GM19467 (cell line): ENCODE measurements around the gene PAN2.
"Not testable (repeated sequence)": the region's sequence is repeated elsewhere in the genome, so short reads cannot be mapped to it uniquely, and the experiment has no call there.

Experiments used
- ATAC-seq: cut with Tn5 transposase; IDR thresholded peaks from one replicate; pipeline ENCODE4 v1.9.1; 2021; ENCODE audit warnings: mild to moderate bottlenecking, moderate library complexity; ENCODE audit not compliant: unreplicated experiment

Gene PAN2

GRCh38 chr12:56342290-56342689, 8.5 kb upstream of the PAN2 start:
- not testable (repeated sequence) for ATAC-seq

- no peak for ATAC-seq
These were observed 7.8 kb upstream of the PAN2 start for GRCh38 chr12:56341616-56342015.

GRCh38 chr12:56339158-56339422, 5.3 kb upstream of the PAN2 start:
- ATAC-seq = no peak

- ATAC-seq = no peak
These were observed 4.7 kb upstream of the PAN2 start, which contains the start of gene IL23A for GRCh38 chr12:56338308-56339157. TSS of gene IL23A (plus strand) at chr12:56338884. CDS start at chr12:56339045, 161 bp downstream.

- ATAC-seq = no peak
These were observed 4.0 kb upstream of the PAN2 start for GRCh38 chr12:56337753-56338251.

GRCh38 chr12:56336361-56337167, 2.8 kb upstream of the PAN2 start:
- no peak for ATAC-seq

GRCh38 chr12:56335527-56335926, 1.7 kb upstream of the PAN2 start:
- not testable (repeated sequence) for ATAC-seq

- ATAC-seq = no peak
These were observed 642 bp upstream of the PAN2 start for GRCh38 chr12:56334490-56334793.

- ATAC-seq = no peak
These were observed 562 bp downstream of the PAN2 start for GRCh38 chr12:56333197-56333678.

GRCh38 chr12:56332512-56333196, 1.1 kb downstream of the PAN2 start:
- ATAC-seq = no peak

- no peak for ATAC-seq
These were observed 2.8 kb downstream of the PAN2 start for GRCh38 chr12:56330936-56331490.

GRCh38 chr12:56326533-56326932, 7.3 kb downstream of the PAN2 start:
- no peak for ATAC-seq

- no peak for ATAC-seq
These were observed 7.7 kb downstream of the PAN2 start for GRCh38 chr12:56326126-56326525.

- no peak for ATAC-seq
These were observed 9.6 kb downstream of the PAN2 start for GRCh38 chr12:56324206-56324605.

GRCh38 chr12:56321610-56322009, 12.2 kb downstream of the PAN2 start:
- ATAC-seq = not testable (repeated sequence)

- ATAC-seq = no peak
These were observed 12.8 kb downstream of the PAN2 start for GRCh38 chr12:56321027-56321426.

GRCh38 chr12:56317675-56318074, 16.1 kb downstream of the PAN2 start:
- ATAC-seq = no peak

GRCh38 chr12:56315622-56316473, 18.0 kb downstream of the PAN2 start, which contains the start of gene CNPY2:
TSS of gene CNPY2 (minus strand) at chr12:56315988. CDS start at chr12:56315217, 771 bp downstream.
- ATAC-seq = peak; percentile 88

- no peak for ATAC-seq
These were observed 18.6 kb downstream of the PAN2 start for GRCh38 chr12:56315249-56315621.

- no peak for ATAC-seq
These were observed 22.8 kb downstream of the PAN2 start for GRCh38 chr12:56311003-56311402.
